Chondrocyte (in vitro differentiated cells): ENCODE measurements around the gene HCN4. TPM values are rescaled to one million over a fixed set of nuclear protein-coding genes. Genes with fewer than 3 reads are reported as not detected.
A peak's percentile ranks its signal among the peaks of the same experiment; 100 is the strongest.

Experiments
- DNase-seq: peaks from one replicate; pipeline ENCODE4 v3.0.0; 2021; ENCODE audit warnings: mixed read lengths, low spot score
- H3K27ac Mint-ChIP-seq: one replicate; pipeline ENCODE4 v1.8.0; 2021; ENCODE audit warnings: mild to moderate bottlenecking, moderate library complexity, mixed read lengths; ENCODE audit not compliant: unreplicated experiment
- H3K27me3 Mint-ChIP-seq: 2 replicates; pipeline ENCODE4 v1.8.0; 2021; ENCODE audit warnings: low read depth, mixed read lengths
- H3K36me3 Mint-ChIP-seq: 2 replicates; pipeline ENCODE4 v1.8.0; 2021; ENCODE audit warnings: low read depth, mixed read lengths
- H3K4me1 Mint-ChIP-seq: 2 replicates; pipeline ENCODE4 v1.8.0; 2021; ENCODE audit warnings: low read depth, mild to moderate bottlenecking, mixed read lengths
- H3K4me3 Mint-ChIP-seq: one replicate; pipeline ENCODE4 v1.8.0; 2021; ENCODE audit warnings: mild to moderate bottlenecking, moderate library complexity, mixed read lengths; ENCODE audit not compliant: unreplicated experiment
- H3K9me3 Mint-ChIP-seq: 2 replicates; pipeline ENCODE4 v1.8.0; 2021; ENCODE audit warnings: low read depth, mixed read lengths
- total RNA-seq: library from RNA; stranded (reverse); gene quantifications from 3 replicates; pipeline ENCODE4 v1.2.1, GENCODE V29; 2021
- TF ChIP-seq, protein P1 (sequence below): fragments of 200-600 bp; sonication (generic); IDR thresholded peaks from 2 replicates; pipeline ENCODE4 v1.5.0; 2021; ENCODE audit warnings: antibody characterized with exemption, mild to moderate bottlenecking, moderate library complexity

The HCN4 gene
- total RNA-seq, 1 donor from 2014 or later, result 0.05 TPM

DNA sequence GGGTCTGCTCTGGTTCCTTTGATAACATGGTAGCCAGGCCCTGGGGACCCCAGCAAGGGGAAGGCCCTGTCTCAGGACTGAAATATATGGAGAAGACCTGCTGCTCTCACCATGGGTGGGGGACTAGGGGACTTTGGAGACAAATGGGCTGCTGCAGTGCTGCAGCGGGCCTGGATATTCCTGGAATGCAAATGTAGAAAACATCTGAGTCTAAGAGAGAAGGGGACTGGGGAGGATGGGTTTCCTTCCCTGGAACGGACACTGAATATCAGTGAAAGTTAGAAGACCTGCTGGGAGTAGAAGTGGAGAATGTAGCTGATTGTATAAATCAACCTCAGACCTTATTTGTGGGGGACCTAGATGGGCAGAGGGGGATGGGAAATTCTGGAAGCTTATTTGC is 3.1 kb upstream of the HCN4 start:
- no peak overlapping the region for H3K27ac Mint-ChIP-seq
- TF ChIP-seq, protein P1, sequence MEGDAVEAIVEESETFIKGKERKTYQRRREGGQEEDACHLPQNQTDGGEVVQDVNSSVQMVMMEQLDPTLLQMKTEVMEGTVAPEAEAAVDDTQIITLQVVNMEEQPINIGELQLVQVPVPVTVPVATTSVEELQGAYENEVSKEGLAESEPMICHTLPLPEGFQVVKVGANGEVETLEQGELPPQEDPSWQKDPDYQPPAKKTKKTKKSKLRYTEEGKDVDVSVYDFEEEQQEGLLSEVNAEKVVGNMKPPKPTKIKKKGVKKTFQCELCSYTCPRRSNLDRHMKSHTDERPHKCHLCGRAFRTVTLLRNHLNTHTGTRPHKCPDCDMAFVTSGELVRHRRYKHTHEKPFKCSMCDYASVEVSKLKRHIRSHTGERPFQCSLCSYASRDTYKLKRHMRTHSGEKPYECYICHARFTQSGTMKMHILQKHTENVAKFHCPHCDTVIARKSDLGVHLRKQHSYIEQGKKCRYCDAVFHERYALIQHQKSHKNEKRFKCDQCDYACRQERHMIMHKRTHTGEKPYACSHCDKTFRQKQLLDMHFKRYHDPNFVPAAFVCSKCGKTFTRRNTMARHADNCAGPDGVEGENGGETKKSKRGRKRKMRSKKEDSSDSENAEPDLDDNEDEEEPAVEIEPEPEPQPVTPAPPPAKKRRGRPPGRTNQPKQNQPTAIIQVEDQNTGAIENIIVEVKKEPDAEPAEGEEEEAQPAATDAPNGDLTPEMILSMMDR, result no peak

GRCh38 chr15:73370151-73370550 is 1.4 kb upstream of the HCN4 start:
- no peaks in the 10 kb centered on the region for H3K36me3 Mint-ChIP-seq
- peaks cover 63% of the 10 kb centered on the region for H3K27me3 Mint-ChIP-seq
- H3K27ac Mint-ChIP-seq, result no peak overlapping the region
- H3K9me3 Mint-ChIP-seq, result no peaks in the 10 kb centered on the region
- no peak overlapping the region for H3K4me3 Mint-ChIP-seq
- H3K4me1 Mint-ChIP-seq, result peaks cover 3% of the 10 kb centered on the region
- no peak for DNase-seq
- TF ChIP-seq, protein P1, result no peak

More for the DNA sequence above, 3.1 kb upstream of the HCN4 start:
- no peaks in the 10 kb centered on the region for H3K36me3 Mint-ChIP-seq
- no peak for DNase-seq
- H3K27me3 Mint-ChIP-seq, result peaks cover 59% of the 10 kb centered on the region
- no peak overlapping the region for H3K4me3 Mint-ChIP-seq
- peaks cover 3% of the 10 kb centered on the region for H3K4me1 Mint-ChIP-seq
- no peaks in the 10 kb centered on the region for H3K9me3 Mint-ChIP-seq

DNA sequence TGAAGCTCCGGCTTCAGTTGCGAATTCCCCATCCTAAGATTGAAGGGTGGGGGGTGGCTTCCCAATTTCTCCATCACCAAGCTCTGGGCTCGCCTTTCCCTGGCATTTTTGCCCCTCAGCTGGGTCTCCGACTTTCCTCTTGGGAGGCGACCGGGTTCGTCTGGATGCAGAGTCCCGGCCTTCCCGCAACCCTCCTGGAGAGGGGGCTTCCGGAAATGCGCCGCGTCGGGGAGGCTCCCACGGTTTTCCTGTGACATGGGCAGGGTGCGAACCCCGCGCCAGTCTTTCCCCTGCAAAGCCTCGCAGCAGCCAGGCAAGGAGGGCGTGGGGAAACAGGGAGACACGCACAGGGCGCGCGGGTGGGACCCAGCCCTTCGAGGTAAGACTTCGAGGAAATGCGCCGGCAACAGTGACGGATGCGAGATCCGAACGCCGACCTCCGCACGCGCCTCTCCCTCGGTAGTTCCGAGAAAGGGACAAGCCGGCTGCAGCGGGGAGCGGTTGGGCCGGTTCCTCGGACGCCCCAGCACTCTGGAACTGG is 466 bp upstream of the HCN4 start:
- DNase-seq, result no peak
- H3K9me3 Mint-ChIP-seq, result no peaks in the 10 kb centered on the region
- no peak overlapping the region for H3K27ac Mint-ChIP-seq
- peak overlapping the region; percentile 40 for H3K4me3 Mint-ChIP-seq
- peaks cover 61% of the 10 kb centered on the region for H3K27me3 Mint-ChIP-seq
- TF ChIP-seq, protein P1, result no peak
- H3K36me3 Mint-ChIP-seq, result no peaks in the 10 kb centered on the region
- peaks cover 3% of the 10 kb centered on the region for H3K4me1 Mint-ChIP-seq

- peaks cover 3% of the 10 kb centered on the region for H3K4me1 Mint-ChIP-seq
- no peak overlapping the region for H3K4me3 Mint-ChIP-seq
These were observed 996 bp downstream of the HCN4 start for GRCh38 chr15:73367624-73368300.

DNA sequence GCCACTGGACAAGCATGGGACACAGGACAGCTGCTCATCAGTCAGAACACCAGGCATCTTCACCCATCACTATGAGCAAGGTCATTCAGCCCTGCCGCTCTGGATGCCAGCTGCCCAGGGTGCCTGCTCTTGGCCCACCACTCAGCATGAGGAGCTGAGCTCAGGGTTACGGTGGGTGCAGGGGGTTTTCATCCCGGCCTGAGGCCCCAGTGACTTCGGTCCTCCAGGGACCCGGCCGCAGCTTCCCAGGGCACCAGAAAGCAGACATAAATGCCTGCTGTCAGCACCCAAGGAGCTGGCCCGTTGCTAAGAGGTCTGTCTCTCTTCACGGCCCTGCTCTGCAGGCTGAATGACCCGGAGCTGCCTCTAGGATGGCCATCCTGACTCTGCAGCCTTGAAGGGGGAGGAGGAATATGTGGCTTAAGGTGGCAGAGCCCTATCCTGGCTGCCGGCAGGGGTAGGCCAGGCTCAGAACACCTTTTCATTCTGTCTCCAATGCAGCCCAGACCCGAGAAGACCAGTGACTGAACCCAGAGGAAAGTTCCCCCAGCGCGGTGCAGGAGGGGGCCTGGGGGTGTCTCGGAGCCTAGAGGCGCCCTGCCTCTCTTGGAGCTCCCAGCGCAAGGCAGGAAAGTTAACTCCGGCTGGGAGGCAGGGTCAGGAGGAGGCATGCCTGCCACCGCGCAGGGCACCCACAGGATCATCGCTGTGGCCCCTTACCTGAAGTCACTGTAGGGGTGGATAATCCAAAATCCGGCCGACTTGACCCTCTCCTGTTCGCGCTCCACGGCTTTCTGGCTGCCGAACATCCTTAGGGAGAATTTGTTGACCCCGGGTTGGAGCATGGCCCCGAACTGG is 1.8 kb downstream of the HCN4 start:
- Mint-ChIP-seq H3K27me3 (peaks cover 68% of the 10 kb centered on the region), H3K27ac (no peak overlapping the region), H3K4me3 (peak overlapping the region; percentile 36), H3K9me3 (no peaks in the 10 kb centered on the region), H3K36me3 (no peaks in the 10 kb centered on the region), H3K4me1 (peaks cover 3% of the 10 kb centered on the region)
- no peak for DNase-seq
- TF ChIP-seq, protein P1, result no peak

More at GRCh38 chr15:73367624-73368300, 996 bp downstream of the HCN4 start:
- Mint-ChIP-seq H3K27ac (no peak overlapping the region), H3K36me3 (no peaks in the 10 kb centered on the region), H3K9me3 (no peaks in the 10 kb centered on the region), H3K27me3 (peaks cover 62% of the 10 kb centered on the region)
- TF ChIP-seq, protein P1, result no peak
- no peak for DNase-seq
